ENCODE data around the gene SLC17A5. TPM values are rescaled to one million over a fixed set of nuclear protein-coding genes. Genes with fewer than 3 reads are reported as not detected.

The SLC17A5 gene
- total and polyA plus RNA-seq, 9 of the 15 experiments (the other 6 are each of a cell fraction or from before 2014, with no cell fraction given), result 1.3 to 7.2 (median 3.4) TPM

- DNase-seq (ENCODE audit: extremely low read depth in 1 of 4, low spot score in 3 of 4) (peak in 1 of 4 experiments; percentile 16), FAIRE-seq (no peak), ATAC-seq (peak; percentile 41; the same call in 2 of the 3 replicates)
- 23% methylated on average over 4 of the region's 4 CpGs for WGBS (ENCODE audit: insufficient coverage, low coverage, missing lambda C conversion rate)
- Histone ChIP-seq H3K9ac (ENCODE audit: insufficient read depth in 1 of 2, low read depth in 2 of 2, low read length in 2 of 2) (peak overlapping the region in 1 of 2 experiments; percentile 24; a peak in 1 of 4 replicates), H3K9me1 (ENCODE audit: control insufficient read depth, insufficient read depth, low read length) (no peaks in the 10 kb centered on the region), H3K4me1 (replicated peaks in 1 of 2; ENCODE audit: control insufficient read depth in 2 of 2, insufficient read depth in 2 of 2, low read length in 2 of 2) (no peaks in the 10 kb centered on the region; a peak in 2 of 5 replicates), H3K36me3 (ENCODE audit: control insufficient read depth, insufficient read depth, low read length) (no peaks in the 10 kb centered on the region), H3K9me3 (replicated peaks; ENCODE audit: control insufficient read depth, insufficient read depth, low read depth, low read length) (no peaks in the 10 kb centered on the region), H3K4me3 (no peak overlapping the region), H3K4me2 (ENCODE audit: insufficient read depth, low read length) (no peak overlapping the region), H3K27ac (ENCODE audit: extremely low read depth, low read depth, low read length) (no peak overlapping the region), H2AFZ (ENCODE audit: low read depth, low read length) (no peak overlapping the region), H3K27me3 (ENCODE audit: control insufficient read depth in 2 of 2, insufficient read depth in 2 of 2, low read length in 2 of 2) (no peaks in the 10 kb centered on the region), H3K79me2 (ENCODE audit: control insufficient read depth, insufficient read depth, low read length) (no peaks in the 10 kb centered on the region), H4K20me1 (replicated peaks; ENCODE audit: control insufficient read depth, insufficient read depth, low read length) (no peaks in the 10 kb centered on the region)
- ChIA-PET POLR2A (interaction anchor here (0.6 to 2.3 kb wide), 6 partner anchors 10 to 45 kb away, joined by 3 to 6 read pairs (median 4); partner anchors contain the start of gene EEF1A1), CTCF (ENCODE audit: low intra/inter-chr PET ratio) (no interaction called here)
- in situ Hi-C loops (cut with MboI) (no loop called here), intact Hi-C loops (cut with micrococcal nuclease) (no loop called here)
- no TSS peak for BruUV-seq (replicated peaks)
- TF ChIP-seq GABPA (tag; conservative IDR thresholded peaks at IDR 0.05; ENCODE audit: low read depth) (no peak), ZNF695 (CRISPR knock-in tag; IDR thresholded peaks at IDR 0.05) (no peak), ZNF263 (CRISPR knock-in tag; IDR thresholded peaks at IDR 0.05; ENCODE audit: borderline replicate concordance) (no peak), CSDE1 (IDR thresholded peaks at IDR 0.05) (no peak), ATF1 (CRISPR knock-in tag; IDR thresholded peaks at IDR 0.05) (no peak), ATF1 (tag; IDR thresholded peaks at IDR 0.05) (no peak), U2AF2 (optimal IDR thresholded peaks at IDR 0.05; ENCODE audit: low read depth, low read length) (no peak), PHF20 (IDR thresholded peaks at IDR 0.05; ENCODE audit: partially characterized antibody) (no peak), CREB1 (IDR thresholded peaks at IDR 0.05) (no peak), CREB1 (CRISPR knock-in tag; IDR thresholded peaks at IDR 0.05) (no peak), RNF2 (IDR thresholded peaks at IDR 0.05) (no peak), SPI1 (IDR thresholded peaks at IDR 0.05; ENCODE audit: borderline replicate concordance, low read depth, low read length) (no peak), REST (IDR thresholded peaks at IDR 0.05; ENCODE audit: borderline replicate concordance) (no peak), REST (CRISPR knock-in tag; IDR thresholded peaks at IDR 0.05; ENCODE audit: low read depth) (no peak), GABPB2 (CRISPR knock-in tag; conservative IDR thresholded peaks at IDR 0.05) (no peak), HSF4 (CRISPR knock-in tag; IDR thresholded peaks at IDR 0.05; ENCODE audit: borderline replicate concordance) (no peak)
Observed at GRCh38 chr6:73558624-73559398, 95.0 kb downstream of the SLC17A5 start.

Data from K562 (cell line).